Measurements from ENCODE around the gene THRB.
A peak's percentile ranks its signal among the peaks of the same experiment; 100 is the strongest.

The THRB gene

DNA sequence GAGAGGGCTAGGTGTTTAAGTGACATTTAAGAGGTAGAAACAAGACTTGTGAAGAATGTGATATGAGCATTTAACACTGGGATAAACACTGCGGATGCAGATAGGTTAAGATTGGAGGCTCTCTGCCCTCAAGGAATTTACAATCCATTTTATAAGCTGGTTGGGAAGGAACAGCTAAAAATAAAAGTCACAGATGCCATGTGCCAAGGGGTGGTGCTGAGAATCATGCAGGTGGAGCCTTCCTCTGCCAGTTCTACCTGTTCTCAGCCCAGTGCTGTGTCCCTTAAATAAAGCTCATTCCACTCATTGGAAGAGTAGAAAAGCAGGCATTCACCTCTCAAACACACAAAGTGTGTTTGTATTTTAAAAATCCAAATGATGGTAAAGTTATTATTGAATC is 261.9 kb downstream of the THRB start:
- Histone ChIP-seq H3K9me3 (no peaks in the 10 kb centered on the region), H3K36me3 (no peaks in the 10 kb centered on the region), H3K27me3 (no peaks in the 10 kb centered on the region), H4K20me1 (no peaks in the 10 kb centered on the region), H3K27ac (no peak overlapping the region), H3K9ac (no peak overlapping the region), H3K4me3 (no peak overlapping the region), H3K4me1 (peaks cover 4% of the 10 kb centered on the region; the same call in 1 of the 2 replicates), H3K4me2 (no peak overlapping the region)
- no peak for TF ChIP-seq Cebpa-rat (IDR thresholded peaks at IDR 0.05)

GRCh38 chr3:24229468-24230221 is 265.0 kb downstream of the THRB start:
- no peaks in the 10 kb centered on the region for H4K20me1 ChIP-seq
- H3K9ac ChIP-seq = no peak overlapping the region
- no peaks in the 10 kb centered on the region for H3K36me3 ChIP-seq
- no peak overlapping the region for H3K4me3 ChIP-seq
- no peak overlapping the region for H3K27ac ChIP-seq
- no peaks in the 10 kb centered on the region for H3K27me3 ChIP-seq
- H3K4me1 ChIP-seq = peaks cover 4% of the 10 kb centered on the region; the same call in 1 of the 2 replicates
- no peak overlapping the region for H3K4me2 ChIP-seq
- no peaks in the 10 kb centered on the region for H3K9me3 ChIP-seq
- no peak for TF ChIP-seq Cebpa-rat (IDR thresholded peaks at IDR 0.05)

DNA sequence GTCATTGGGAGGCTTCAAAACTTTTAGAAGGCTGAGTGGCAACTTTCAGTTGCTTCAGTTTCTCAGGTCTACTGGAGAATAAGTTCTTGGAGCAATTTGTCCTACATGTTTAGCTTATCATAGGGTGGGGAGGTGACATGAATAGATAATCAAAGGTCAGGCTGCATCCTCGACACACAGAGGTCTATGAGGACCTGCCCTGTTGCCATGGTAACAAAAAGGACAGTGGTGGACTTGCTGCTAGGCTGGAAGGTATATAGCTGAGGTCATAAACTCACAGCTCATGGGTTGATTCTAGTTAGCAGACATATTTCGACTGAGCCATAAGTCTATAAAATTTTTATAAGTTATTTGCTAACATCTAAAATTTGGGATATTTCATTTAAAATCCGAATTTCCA is 267.0 kb downstream of the THRB start:
- Histone ChIP-seq H3K4me1 (peaks cover 10% of the 10 kb centered on the region), H3K36me3 (no peaks in the 10 kb centered on the region), H3K4me2 (no peak overlapping the region), H3K27ac (no peak overlapping the region), H4K20me1 (no peaks in the 10 kb centered on the region), H3K9me3 (peaks cover 5% of the 10 kb centered on the region), H3K9ac (no peak overlapping the region), H3K4me3 (no peak overlapping the region), H3K27me3 (no peaks in the 10 kb centered on the region)
- TF ChIP-seq Cebpa-rat (IDR thresholded peaks at IDR 0.05) = no peak

DNA sequence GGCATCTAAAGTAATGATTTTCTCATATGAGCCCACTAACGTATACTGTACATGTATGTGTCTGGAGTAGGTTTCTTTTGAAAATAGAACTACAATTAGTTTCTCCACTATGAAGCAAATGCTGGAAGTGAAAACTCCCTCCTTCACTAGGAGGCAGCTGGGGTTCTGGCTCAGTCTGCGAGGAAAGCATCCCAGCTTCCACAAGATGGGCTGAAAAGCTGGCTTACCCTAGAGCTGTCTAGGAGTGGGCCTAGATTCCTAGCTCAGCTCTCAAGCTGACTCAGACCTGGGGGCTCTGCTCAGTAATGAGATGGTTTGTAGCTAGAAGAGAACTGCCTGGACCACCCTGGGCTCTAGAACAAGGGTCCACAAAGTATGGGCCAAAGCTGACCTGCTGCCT is 268.3 kb downstream of the THRB start:
- Histone ChIP-seq H4K20me1 (no peaks in the 10 kb centered on the region), H3K27me3 (no peaks in the 10 kb centered on the region), H3K9me3 (peaks cover 6% of the 10 kb centered on the region), H3K4me1 (peaks cover 22% of the 10 kb centered on the region), H3K4me3 (no peak overlapping the region), H3K27ac (no peak overlapping the region), H3K9ac (no peak overlapping the region), H3K4me2 (no peak overlapping the region), H3K36me3 (no peaks in the 10 kb centered on the region)
- TF ChIP-seq Cebpa-rat (IDR thresholded peaks at IDR 0.05) = no peak

- H3K9me3 ChIP-seq = peaks cover 6% of the 10 kb centered on the region
- no peaks in the 10 kb centered on the region for H3K27me3 ChIP-seq
- no peak overlapping the region for H3K27ac ChIP-seq
- no peaks in the 10 kb centered on the region for H3K36me3 ChIP-seq
- H4K20me1 ChIP-seq = no peaks in the 10 kb centered on the region
- H3K9ac ChIP-seq = no peak overlapping the region
- TF ChIP-seq Cebpa-rat (IDR thresholded peaks at IDR 0.05) = no peak
- no peak overlapping the region for H3K4me3 ChIP-seq
- no peak overlapping the region for H3K4me2 ChIP-seq
- H3K4me1 ChIP-seq = peaks cover 18% of the 10 kb centered on the region
Observed at GRCh38 chr3:24225385-24225950, 269.2 kb downstream of the THRB start.

- peaks cover 18% of the 10 kb centered on the region for H3K4me1 ChIP-seq
- no peak overlapping the region for H3K4me3 ChIP-seq
- no peaks in the 10 kb centered on the region for H4K20me1 ChIP-seq
- H3K9me3 ChIP-seq = peaks cover 6% of the 10 kb centered on the region
- H3K9ac ChIP-seq = no peak overlapping the region
- no peak for TF ChIP-seq Cebpa-rat (IDR thresholded peaks at IDR 0.05)
- H3K27me3 ChIP-seq = no peaks in the 10 kb centered on the region
- H3K4me2 ChIP-seq = no peak overlapping the region
- H3K27ac ChIP-seq = no peak overlapping the region
- no peaks in the 10 kb centered on the region for H3K36me3 ChIP-seq
Observed at GRCh38 chr3:24224666-24225384, 269.8 kb downstream of the THRB start.

DNA sequence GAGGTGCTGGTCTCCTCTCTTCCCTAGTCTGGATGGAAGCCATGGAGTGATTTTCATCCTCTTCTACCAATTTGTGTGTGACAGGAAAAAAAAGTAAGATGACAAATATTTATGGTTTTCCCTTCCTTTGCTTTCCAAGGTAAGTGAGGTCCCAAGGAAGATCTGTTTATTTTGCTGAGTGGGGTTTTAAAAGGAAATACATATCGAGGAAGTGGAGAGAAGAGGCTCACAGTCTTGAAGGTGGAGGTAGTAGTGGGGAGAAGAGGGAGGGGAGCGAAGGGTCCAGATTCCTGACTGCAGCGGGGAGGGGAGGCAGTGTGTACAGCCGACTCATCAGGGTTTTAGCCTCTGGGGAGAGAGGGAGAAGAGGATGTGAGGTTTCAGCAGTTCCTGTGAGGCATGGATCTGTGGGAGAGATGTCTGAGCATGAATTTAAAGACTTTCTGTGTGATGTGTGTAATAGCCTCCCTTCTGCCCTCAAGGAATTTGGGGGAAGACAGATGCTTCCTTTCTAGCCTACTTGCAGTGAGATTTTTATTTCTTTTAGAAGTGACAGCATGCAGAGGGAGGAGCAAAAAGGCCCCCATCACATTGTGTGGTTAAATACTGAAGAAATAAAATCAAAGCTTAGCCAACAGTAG is 272.4 kb downstream of the THRB start:
- H3K27ac ChIP-seq = peak overlapping the region; percentile 10; the same call in 1 of the 2 replicates
- TF ChIP-seq Cebpa-rat (IDR thresholded peaks at IDR 0.05) = no peak

DNA sequence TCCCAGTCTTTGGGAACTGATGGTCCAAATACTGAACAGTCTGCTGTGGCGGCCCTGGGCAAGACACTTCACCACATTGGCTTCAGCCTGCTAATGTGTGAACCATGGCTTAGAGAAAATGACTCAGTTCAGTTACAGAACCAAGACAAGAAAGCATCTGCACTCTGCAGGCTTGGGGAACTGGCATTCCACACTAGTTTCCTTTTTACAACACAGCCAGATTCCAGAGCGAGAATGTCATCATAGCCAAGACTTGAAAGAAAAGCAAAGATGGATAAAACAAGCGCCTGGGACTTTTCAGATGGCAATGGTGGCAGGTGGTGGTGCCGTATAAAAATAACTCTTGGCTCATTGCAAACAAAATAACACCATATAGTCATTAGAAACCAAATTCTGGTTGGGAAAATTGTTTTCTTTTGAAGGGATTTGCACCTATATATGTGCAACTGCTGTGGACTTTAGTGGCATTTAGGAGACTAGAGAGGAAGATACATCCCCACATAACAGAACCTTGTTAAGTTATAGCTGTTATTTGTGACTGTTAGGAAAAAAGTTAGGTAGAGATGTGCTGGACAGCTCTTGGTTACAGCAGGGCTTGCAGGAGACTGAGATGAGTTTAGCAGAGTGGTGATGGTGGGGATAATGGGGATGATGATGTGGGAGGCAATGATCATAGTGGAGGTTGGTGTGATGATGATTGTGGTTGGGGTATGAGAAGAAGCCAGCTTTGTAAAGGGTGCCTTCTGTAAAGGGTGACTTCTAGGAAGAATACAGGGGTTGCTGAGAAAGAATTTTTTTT is 273.6 kb downstream of the THRB start:
- Histone ChIP-seq H3K9me3 (peaks cover 6% of the 10 kb centered on the region), H3K27me3 (no peaks in the 10 kb centered on the region), H3K4me3 (no peak overlapping the region), H4K20me1 (no peaks in the 10 kb centered on the region), H3K36me3 (no peaks in the 10 kb centered on the region), H3K4me1 (peaks cover 18% of the 10 kb centered on the region), H3K27ac (no peak overlapping the region), H3K4me2 (no peak overlapping the region), H3K9ac (no peak overlapping the region)
- no peak for TF ChIP-seq Cebpa-rat (IDR thresholded peaks at IDR 0.05)

More for the DNA sequence above, 272.4 kb downstream of the THRB start:
- Histone ChIP-seq H3K9me3 (peaks cover 6% of the 10 kb centered on the region), H3K36me3 (no peaks in the 10 kb centered on the region), H3K4me2 (peak overlapping the region; percentile 56), H3K9ac (no peak overlapping the region), H3K4me3 (no peak overlapping the region), H4K20me1 (no peaks in the 10 kb centered on the region), H3K4me1 (peaks cover 18% of the 10 kb centered on the region), H3K27me3 (no peaks in the 10 kb centered on the region)

DNA sequence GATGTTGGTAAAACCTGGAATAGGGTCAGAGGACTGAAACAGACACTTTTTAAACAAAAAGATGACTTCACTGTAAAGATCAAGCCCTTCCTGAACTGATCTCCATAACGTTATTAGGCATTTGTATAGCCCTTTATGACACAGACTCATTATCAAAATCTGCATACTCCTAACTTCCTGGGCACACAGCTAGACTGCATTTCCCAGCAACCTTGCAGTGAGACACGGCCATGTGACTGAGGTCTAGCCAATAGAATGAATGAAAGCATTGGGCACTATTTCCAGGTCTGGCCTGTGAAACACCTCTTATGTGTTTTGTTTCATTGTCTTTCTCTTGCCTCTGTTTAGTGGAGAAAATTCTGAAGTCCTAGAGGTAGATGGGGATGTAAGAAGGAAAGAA is 279.1 kb downstream of the THRB start:
- Histone ChIP-seq H3K9me3 (no peaks in the 10 kb centered on the region), H3K27me3 (no peaks in the 10 kb centered on the region), H3K4me1 (no peaks in the 10 kb centered on the region), H3K36me3 (no peaks in the 10 kb centered on the region), H4K20me1 (no peaks in the 10 kb centered on the region), H3K4me2 (no peak overlapping the region), H3K4me3 (no peak overlapping the region), H3K27ac (no peak overlapping the region), H3K9ac (no peak overlapping the region)
- no peak for TF ChIP-seq Cebpa-rat (IDR thresholded peaks at IDR 0.05)
